DOHH2 (cell line): ENCODE measurements around the gene RABEP1.

Source experiments
- H3F3A ChIP-seq: fragments of 200-600 bp; sonication (generic), shearing (Covaris generic); 2 replicates; pipeline ENCODE4 v1.6.0; 2016; ENCODE audit warnings: antibody characterized with exemption, mild to moderate bottlenecking; ENCODE audit not compliant: control insufficient read depth, insufficient read depth
- H3K27ac ChIP-seq: fragments of 200-600 bp; sonication (generic); 2 replicates; pipeline ENCODE4 v1.5.1; 2014; ENCODE audit warnings: low read depth, mild to moderate bottlenecking, low read length, moderate library complexity
- H3K27me3 ChIP-seq: fragments of 200-600 bp; sonication (generic); 2 replicates; pipeline ENCODE4 v1.6.1; 2014; ENCODE audit warnings: mild to moderate bottlenecking, low read length, mixed read lengths; ENCODE audit not compliant: control insufficient read depth
- H3K36me3 ChIP-seq: fragments of 200-600 bp; sonication (generic); 2 replicates; pipeline ENCODE4 v1.6.1; 2014; ENCODE audit warnings: mild to moderate bottlenecking, low read length, moderate library complexity, mixed read lengths; ENCODE audit not compliant: control insufficient read depth
- H3K4me1 ChIP-seq: fragments of 200-600 bp; sonication (generic); 2 replicates; pipeline ENCODE4 v1.6.1; 2014; ENCODE audit warnings: mild to moderate bottlenecking, low read length, mixed read lengths; ENCODE audit not compliant: control insufficient read depth
- H3K4me2 ChIP-seq: fragments of 200-600 bp; sonication (generic); 2 replicates; pipeline ENCODE4 v1.6.0; 2014; ENCODE audit warnings: mild to moderate bottlenecking, low read length, moderate library complexity
- H3K4me3 ChIP-seq: fragments of 200-600 bp; sonication (generic); 2 replicates; pipeline ENCODE4 v1.5.1; 2014; ENCODE audit warnings: mild to moderate bottlenecking, low read length, mixed read lengths
- H3K79me2 ChIP-seq: fragments of 200-600 bp; sonication (generic); 2 replicates; pipeline ENCODE4 v1.6.1; 2014; ENCODE audit warnings: mild to moderate bottlenecking, low read length, mixed read lengths; ENCODE audit not compliant: control insufficient read depth
- H3K9me2 ChIP-seq: fragments of 200-600 bp; sonication (generic); replicated peaks from 2 replicates; pipeline ENCODE4 v1.6.1; 2014; ENCODE audit warnings: mild to moderate bottlenecking, low read length, mixed read lengths; ENCODE audit not compliant: control insufficient read depth
- H3K9me3 ChIP-seq: fragments of 200-600 bp; sonication (generic); 2 replicates; pipeline ENCODE4 v1.6.1; 2014; ENCODE audit warnings: antibody characterized with exemption, low read length, mixed read lengths; ENCODE audit not compliant: control insufficient read depth, insufficient read depth
- H4K20me1 ChIP-seq: fragments of 200-600 bp; sonication (generic); 2 replicates; pipeline ENCODE4 v1.6.0; 2014; ENCODE audit warnings: low read depth, mild to moderate bottlenecking, antibody characterized with exemption, low read length, moderate library complexity; ENCODE audit not compliant: control insufficient read depth, insufficient read depth
- EZH2phosphoT487 ChIP-seq: fragments of 200-600 bp; sonication (generic); IDR thresholded peaks from 2 replicates; pipeline ENCODE4 v1.6.1; 2017; ENCODE audit warnings: borderline replicate concordance, mild to moderate bottlenecking, antibody characterized with exemption, low read length, moderate library complexity, mixed read lengths
- TF ChIP-seq, protein P1 (sequence below): fragments of 200-600 bp; sonication (generic); IDR thresholded peaks from one replicate; pipeline ENCODE4 v1.5.1; 2014; ENCODE audit warnings: antibody characterized with exemption, mild to moderate bottlenecking, low read depth, low read length; ENCODE audit not compliant: poor library complexity, severe bottlenecking

RABEP1 gene

GRCh38 chr17:5362162-5362811 is 80.2 kb downstream of the RABEP1 start:
- TF ChIP-seq, protein P1, sequence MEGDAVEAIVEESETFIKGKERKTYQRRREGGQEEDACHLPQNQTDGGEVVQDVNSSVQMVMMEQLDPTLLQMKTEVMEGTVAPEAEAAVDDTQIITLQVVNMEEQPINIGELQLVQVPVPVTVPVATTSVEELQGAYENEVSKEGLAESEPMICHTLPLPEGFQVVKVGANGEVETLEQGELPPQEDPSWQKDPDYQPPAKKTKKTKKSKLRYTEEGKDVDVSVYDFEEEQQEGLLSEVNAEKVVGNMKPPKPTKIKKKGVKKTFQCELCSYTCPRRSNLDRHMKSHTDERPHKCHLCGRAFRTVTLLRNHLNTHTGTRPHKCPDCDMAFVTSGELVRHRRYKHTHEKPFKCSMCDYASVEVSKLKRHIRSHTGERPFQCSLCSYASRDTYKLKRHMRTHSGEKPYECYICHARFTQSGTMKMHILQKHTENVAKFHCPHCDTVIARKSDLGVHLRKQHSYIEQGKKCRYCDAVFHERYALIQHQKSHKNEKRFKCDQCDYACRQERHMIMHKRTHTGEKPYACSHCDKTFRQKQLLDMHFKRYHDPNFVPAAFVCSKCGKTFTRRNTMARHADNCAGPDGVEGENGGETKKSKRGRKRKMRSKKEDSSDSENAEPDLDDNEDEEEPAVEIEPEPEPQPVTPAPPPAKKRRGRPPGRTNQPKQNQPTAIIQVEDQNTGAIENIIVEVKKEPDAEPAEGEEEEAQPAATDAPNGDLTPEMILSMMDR = no peak
- no peak for TF ChIP-seq EZH2phosphoT487
- Histone ChIP-seq H3K27ac (no peak overlapping the region), H3K36me3 (peaks cover 59% of the 10 kb centered on the region), H3K4me1 (no peaks in the 10 kb centered on the region), H3K9me2 (no peaks in the 10 kb centered on the region), H3F3A (no peaks in the 10 kb centered on the region), H3K4me3 (no peak overlapping the region), H3K9me3 (no peaks in the 10 kb centered on the region), H3K27me3 (no peaks in the 10 kb centered on the region), H3K4me2 (no peak overlapping the region), H4K20me1 (no peaks in the 10 kb centered on the region), H3K79me2 (no peaks in the 10 kb centered on the region)

DNA sequence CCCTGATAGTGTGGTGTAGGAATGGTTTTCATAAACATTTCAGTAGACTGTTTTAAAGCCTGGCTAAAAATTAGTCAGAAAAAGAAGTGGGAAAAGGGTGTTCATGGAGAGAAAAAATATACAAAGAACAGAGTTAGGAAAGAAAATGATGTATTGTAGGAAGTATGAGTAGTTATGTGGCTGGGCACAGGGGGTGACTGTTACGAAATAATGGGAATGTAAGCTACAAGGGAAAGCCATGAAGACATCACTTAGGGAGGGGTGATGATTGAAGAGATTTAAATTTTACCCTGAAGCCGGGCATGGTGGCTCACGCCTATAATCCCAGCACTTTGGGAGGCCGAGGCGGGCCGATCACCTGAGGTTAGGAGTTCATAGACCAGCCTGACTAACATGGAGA is 82.1 kb downstream of the RABEP1 start:
- H3K4me2 ChIP-seq = no peak overlapping the region

DNA sequence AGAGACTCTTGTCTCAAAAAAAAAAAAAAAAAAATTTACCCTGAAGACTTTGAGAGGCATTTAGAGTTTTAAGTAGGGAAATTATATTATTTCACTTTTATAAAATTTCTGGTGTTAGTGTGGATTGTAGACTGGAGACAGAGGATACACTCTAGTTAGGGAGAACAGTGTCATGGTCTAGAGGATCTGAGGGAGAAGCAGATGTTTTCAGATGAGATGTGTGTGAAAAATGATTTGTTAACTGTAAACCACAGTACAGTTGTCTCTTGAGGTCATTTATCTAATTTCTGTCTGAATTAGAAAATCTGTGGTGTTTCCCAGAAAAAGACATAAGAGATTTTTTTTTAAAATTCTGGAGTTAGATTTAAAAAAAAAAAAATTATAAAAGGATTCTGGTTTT is 82.6 kb downstream of the RABEP1 start:
- H3K79me2 ChIP-seq = no peaks in the 10 kb centered on the region
- H3K27me3 ChIP-seq = no peaks in the 10 kb centered on the region
- no peaks in the 10 kb centered on the region for H3K9me2 ChIP-seq
- no peaks in the 10 kb centered on the region for H3K4me1 ChIP-seq
- no peaks in the 10 kb centered on the region for H3F3A ChIP-seq
- no peak overlapping the region for H3K4me3 ChIP-seq
- TF ChIP-seq, protein P1 = no peak
- no peak for TF ChIP-seq EZH2phosphoT487
- no peaks in the 10 kb centered on the region for H4K20me1 ChIP-seq
- no peaks in the 10 kb centered on the region for H3K9me3 ChIP-seq
- no peak overlapping the region for H3K27ac ChIP-seq
- H3K36me3 ChIP-seq = peaks cover 60% of the 10 kb centered on the region
- H3K4me2 ChIP-seq = no peak overlapping the region

More for the DNA sequence above, 82.1 kb downstream of the RABEP1 start:
- Histone ChIP-seq H3K27ac (no peak overlapping the region), H3K79me2 (no peaks in the 10 kb centered on the region), H3K9me2 (no peaks in the 10 kb centered on the region), H3K9me3 (no peaks in the 10 kb centered on the region), H3F3A (no peaks in the 10 kb centered on the region), H4K20me1 (no peaks in the 10 kb centered on the region), H3K36me3 (peaks cover 59% of the 10 kb centered on the region), H3K27me3 (no peaks in the 10 kb centered on the region), H3K4me1 (no peaks in the 10 kb centered on the region), H3K4me3 (no peak overlapping the region)
- TF ChIP-seq, protein P1 = no peak
- TF ChIP-seq EZH2phosphoT487 = no peak
